ENCODE measurements around the gene SPOCK1. TPM values are rescaled to one million over a fixed set of nuclear protein-coding genes. Genes with fewer than 3 reads are reported as not detected.

The SPOCK1 gene
- total RNA-seq, 2 experiments from 2014 or later, result not detected

- no peaks in the 10 kb centered on the region for H3K36me3 Mint-ChIP-seq
- H3K4me1 Mint-ChIP-seq, result no peaks in the 10 kb centered on the region
- H3K27me3 Mint-ChIP-seq, result no peaks in the 10 kb centered on the region
- no peak overlapping the region for H3K27ac Mint-ChIP-seq
- H3K9me3 Mint-ChIP-seq, result no peaks in the 10 kb centered on the region
- no peak overlapping the region for H3K4me3 Mint-ChIP-seq
- ATAC-seq (ENCODE audit: low read depth) (no peak), DNase-seq (no peak)
- POLR2A ChIA-PET, result no interaction called here
Observed at GRCh38 chr5:137122558-137122957, 376.6 kb downstream of the SPOCK1 start.

- POLR2A ChIA-PET, result no interaction called here
- no peak for ATAC-seq (ENCODE audit: low read depth)
- no peak overlapping the region for H3K27ac Mint-ChIP-seq
Observed at GRCh38 chr5:137122075-137122474, 377.1 kb downstream of the SPOCK1 start.

GRCh38 chr5:137119321-137119720, 379.8 kb downstream of the SPOCK1 start:
- POLR2A ChIA-PET, result no interaction called here
- Mint-ChIP-seq H3K4me1 (peaks cover 5% of the 10 kb centered on the region), H3K36me3 (no peaks in the 10 kb centered on the region), H3K27me3 (peaks cover 2% of the 10 kb centered on the region), H3K4me3 (no peak overlapping the region), H3K9me3 (no peaks in the 10 kb centered on the region), H3K27ac (no peak overlapping the region)
- no peak for DNase-seq
- no peak for ATAC-seq (ENCODE audit: low read depth)

More at GRCh38 chr5:137122075-137122474, 377.1 kb downstream of the SPOCK1 start:
- Mint-ChIP-seq H3K36me3 (no peaks in the 10 kb centered on the region), H3K4me1 (no peaks in the 10 kb centered on the region), H3K27me3 (no peaks in the 10 kb centered on the region), H3K4me3 (no peak overlapping the region), H3K9me3 (no peaks in the 10 kb centered on the region)
- DNase-seq, result no peak

- Mint-ChIP-seq H3K4me3 (no peak overlapping the region), H3K27me3 (peaks cover 2% of the 10 kb centered on the region), H3K36me3 (no peaks in the 10 kb centered on the region), H3K9me3 (no peaks in the 10 kb centered on the region), H3K27ac (no peak overlapping the region), H3K4me1 (peaks cover 5% of the 10 kb centered on the region)
- POLR2A ChIA-PET, result no interaction called here
- DNase-seq (no peak), ATAC-seq (ENCODE audit: low read depth) (no peak)
Observed at GRCh38 chr5:137118629-137119028, 380.5 kb downstream of the SPOCK1 start.

- Mint-ChIP-seq H3K36me3 (no peaks in the 10 kb centered on the region), H3K4me3 (no peak overlapping the region), H3K4me1 (peaks cover 5% of the 10 kb centered on the region), H3K9me3 (no peaks in the 10 kb centered on the region), H3K27ac (no peak overlapping the region), H3K27me3 (peaks cover 2% of the 10 kb centered on the region)
- DNase-seq, result no peak
- POLR2A ChIA-PET, result no interaction called here
- no peak for ATAC-seq (ENCODE audit: low read depth)
Observed at GRCh38 chr5:137115152-137115551, 384.0 kb downstream of the SPOCK1 start.

GRCh38 chr5:137114529-137114928, 384.6 kb downstream of the SPOCK1 start:
- no peaks in the 10 kb centered on the region for H3K9me3 Mint-ChIP-seq
- no peak overlapping the region for H3K27ac Mint-ChIP-seq
- no peak overlapping the region for H3K4me3 Mint-ChIP-seq
- ATAC-seq (ENCODE audit: low read depth) (no peak), DNase-seq (no peak)
- H3K4me1 Mint-ChIP-seq, result peaks cover 5% of the 10 kb centered on the region
- H3K27me3 Mint-ChIP-seq, result peaks cover 2% of the 10 kb centered on the region
- POLR2A ChIA-PET, result interaction anchor here (0.5 kb wide), 1 partner anchor 823 kb away, joined by 3 read pairs; no protein-coding TSS in a partner anchor
- H3K36me3 Mint-ChIP-seq, result no peaks in the 10 kb centered on the region

- Mint-ChIP-seq H3K36me3 (no peaks in the 10 kb centered on the region), H3K4me1 (peaks cover 5% of the 10 kb centered on the region), H3K27ac (no peak overlapping the region), H3K27me3 (peaks cover 2% of the 10 kb centered on the region), H3K4me3 (no peak overlapping the region), H3K9me3 (no peaks in the 10 kb centered on the region)
- POLR2A ChIA-PET, result interaction anchor here (0.5 kb wide), 1 partner anchor 824 kb away, joined by 3 read pairs; no protein-coding TSS in a partner anchor
- ATAC-seq (ENCODE audit: low read depth), result no peak
- no peak for DNase-seq
Observed at GRCh38 chr5:137113939-137114338, 385.2 kb downstream of the SPOCK1 start.

GRCh38 chr5:137113161-137113560, 386.0 kb downstream of the SPOCK1 start:
- Mint-ChIP-seq H3K27ac (no peak overlapping the region), H3K4me3 (no peak overlapping the region), H3K9me3 (no peaks in the 10 kb centered on the region), H3K27me3 (peaks cover 2% of the 10 kb centered on the region), H3K4me1 (peaks cover 5% of the 10 kb centered on the region), H3K36me3 (no peaks in the 10 kb centered on the region)
- DNase-seq (no peak), ATAC-seq (ENCODE audit: low read depth) (no peak)
- POLR2A ChIA-PET, result no interaction called here

- no peaks in the 10 kb centered on the region for H3K36me3 Mint-ChIP-seq
- POLR2A ChIA-PET, result no interaction called here
- no peaks in the 10 kb centered on the region for H3K4me1 Mint-ChIP-seq
- H3K9me3 Mint-ChIP-seq, result no peaks in the 10 kb centered on the region
- no peak for DNase-seq
- H3K4me3 Mint-ChIP-seq, result no peak overlapping the region
- ATAC-seq (ENCODE audit: low read depth), result no peak
- H3K27ac Mint-ChIP-seq, result no peak overlapping the region
- no peaks in the 10 kb centered on the region for H3K27me3 Mint-ChIP-seq
Observed at GRCh38 chr5:137105351-137106035, 393.6 kb downstream of the SPOCK1 start.

- H3K36me3 Mint-ChIP-seq, result no peaks in the 10 kb centered on the region
- H3K27ac Mint-ChIP-seq, result no peak overlapping the region
- no peaks in the 10 kb centered on the region for H3K27me3 Mint-ChIP-seq
- no peaks in the 10 kb centered on the region for H3K4me1 Mint-ChIP-seq
- ATAC-seq (ENCODE audit: low read depth), result no peak
- H3K4me3 Mint-ChIP-seq, result no peak overlapping the region
- no peaks in the 10 kb centered on the region for H3K9me3 Mint-ChIP-seq
- DNase-seq, result no peak
- POLR2A ChIA-PET, result no interaction called here
Observed at GRCh38 chr5:137101544-137101943, 397.6 kb downstream of the SPOCK1 start.

- H3K27me3 Mint-ChIP-seq, result no peaks in the 10 kb centered on the region
- H3K27ac Mint-ChIP-seq, result no peak overlapping the region
- H3K4me1 Mint-ChIP-seq, result no peaks in the 10 kb centered on the region
- no peak overlapping the region for H3K4me3 Mint-ChIP-seq
- no peak for ATAC-seq (ENCODE audit: low read depth)
- no peaks in the 10 kb centered on the region for H3K36me3 Mint-ChIP-seq
- POLR2A ChIA-PET, result no interaction called here
- H3K9me3 Mint-ChIP-seq, result no peaks in the 10 kb centered on the region
- no peak for DNase-seq
Observed at GRCh38 chr5:137099651-137100050, 399.5 kb downstream of the SPOCK1 start.

- H3K9me3 Mint-ChIP-seq, result no peaks in the 10 kb centered on the region
- POLR2A ChIA-PET, result no interaction called here
- H3K4me1 Mint-ChIP-seq, result no peaks in the 10 kb centered on the region
- no peak overlapping the region for H3K4me3 Mint-ChIP-seq
- DNase-seq (no peak), ATAC-seq (ENCODE audit: low read depth) (no peak)
- no peaks in the 10 kb centered on the region for H3K36me3 Mint-ChIP-seq
- no peaks in the 10 kb centered on the region for H3K27me3 Mint-ChIP-seq
- H3K27ac Mint-ChIP-seq, result no peak overlapping the region
Observed at GRCh38 chr5:137098663-137099062, 400.5 kb downstream of the SPOCK1 start.

- Mint-ChIP-seq H3K4me3 (no peak overlapping the region), H3K27me3 (no peaks in the 10 kb centered on the region), H3K4me1 (no peaks in the 10 kb centered on the region), H3K9me3 (no peaks in the 10 kb centered on the region), H3K27ac (no peak overlapping the region), H3K36me3 (no peaks in the 10 kb centered on the region)
- POLR2A ChIA-PET, result no interaction called here
- DNase-seq, result no peak
- no peak for ATAC-seq (ENCODE audit: low read depth)
Observed at GRCh38 chr5:137098238-137098637, 400.9 kb downstream of the SPOCK1 start.

GRCh38 chr5:137097203-137097602, 401.9 kb downstream of the SPOCK1 start:
- Mint-ChIP-seq H3K4me1 (no peaks in the 10 kb centered on the region), H3K36me3 (no peaks in the 10 kb centered on the region), H3K4me3 (no peak overlapping the region), H3K9me3 (no peaks in the 10 kb centered on the region), H3K27ac (no peak overlapping the region), H3K27me3 (no peaks in the 10 kb centered on the region)
- no peak for DNase-seq
- no peak for ATAC-seq (ENCODE audit: low read depth)
- POLR2A ChIA-PET, result no interaction called here
